Activated CD8-positive, alpha-beta T cell treated with anti-CD3 and anti-CD28 coated beads for 36 hours (primary cell): ENCODE measurements around the gene DEFB124. TPM values are rescaled to one million over a fixed set of nuclear protein-coding genes. Genes with fewer than 3 reads are reported as not detected.

Experiments
- ATAC-seq: fragments of 200-7000 bp; cut with Tn5 transposase; one replicate; pipeline ENCODE4 v1.10.0; 2021; ENCODE audit warnings: mild to moderate bottlenecking, moderate library complexity
- CTCF ChIA-PET: fragments of 350-600 bp; sonication (Branson Sonifier 250); formaldehyde crosslinking; loops from one replicate; lab custom pipeline; 2021; ENCODE audit warnings: antibody characterized with exemption; lab: Charles Lee
- POLR2A ChIA-PET: fragments of 350-600 bp; sonication (Branson Sonifier 250); formaldehyde crosslinking; loops from one replicate; lab custom pipeline; 2021; ENCODE audit warnings: antibody characterized with exemption; lab: Charles Lee
- DNase-seq: peaks from one replicate; pipeline ENCODE4 v3.0.0-alpha.2; 2020
- H3K27ac Mint-ChIP-seq: one replicate; pipeline ENCODE4 v1.8.0; 2021; ENCODE audit warnings: mild to moderate bottlenecking, mixed read lengths
- H3K27me3 Mint-ChIP-seq: one replicate; pipeline ENCODE4 v1.8.0; 2021; ENCODE audit warnings: mixed read lengths
- H3K36me3 Mint-ChIP-seq: one replicate; pipeline ENCODE4 v1.8.0; 2021; ENCODE audit warnings: low read depth, mixed read lengths
- H3K4me1 Mint-ChIP-seq: one replicate; pipeline ENCODE4 v1.8.0; 2021; ENCODE audit warnings: low read depth, mixed read lengths
- H3K4me3 Mint-ChIP-seq: one replicate; pipeline ENCODE4 v1.8.0; 2021; ENCODE audit warnings: mild to moderate bottlenecking, moderate library complexity, mixed read lengths
- H3K9me3 Mint-ChIP-seq: one replicate; pipeline ENCODE4 v1.8.0; 2021; ENCODE audit warnings: mixed read lengths
- CTCF ChIP-seq: fragments of 200-600 bp; IDR thresholded peaks from one replicate; pipeline ENCODE4 v1.8.0; 2022; ENCODE audit warnings: antibody characterized with exemption, mild to moderate bottlenecking
- intact Hi-C: fragments of 100-400 bp; cut with micrococcal nuclease; formaldehyde crosslinking; loops from one replicate; pipeline ENCODE4 v1.10.0; 2022
- total RNA-seq, 2 experiments: library from RNA; stranded (reverse); gene quantifications; one replicate each; pipeline ENCODE4 v1.2.3, GENCODE V29; 2021

Gene DEFB124
- total RNA-seq, 2 experiments from 2014 or later = not detected

GRCh38 chr20:31516651-31517050 lies 41.7 kb upstream of the DEFB124 start:
- TF ChIP-seq CTCF = no peak
- DNase-seq (peak; percentile 49), ATAC-seq (peak; percentile 36)
- ChIA-PET CTCF (interaction anchor here (1.2 to 4.1 kb wide), 2 partner anchors 14 to 96 kb away, joined by 5 to 12 read pairs; no protein-coding TSS in a partner anchor), POLR2A (interaction anchor here (0.9 to 1.1 kb wide), 2 partner anchors 11 to 30 kb away, joined by 3 to 4 read pairs; a partner anchor contains a TSS)
- Mint-ChIP-seq H3K4me1 (peaks cover 24% of the 10 kb centered on the region), H3K27ac (no peak overlapping the region), H3K36me3 (peaks cover 10% of the 10 kb centered on the region), H3K9me3 (no peaks in the 10 kb centered on the region), H3K4me3 (no peak overlapping the region), H3K27me3 (no peaks in the 10 kb centered on the region)
- intact Hi-C loops = no loop called here

GRCh38 chr20:31516166-31516565 lies 41.2 kb upstream of the DEFB124 start:
- ATAC-seq (no peak), DNase-seq (no peak)
- POLR2A ChIA-PET = interaction anchor here (0.6 to 1.1 kb wide), 3 partner anchors 10 to 31 kb away, joined by 3 to 4 read pairs (median 3); a partner anchor contains a TSS
- no peaks in the 10 kb centered on the region for H3K9me3 Mint-ChIP-seq
- CTCF ChIA-PET = interaction anchor here (0.8 to 4.1 kb wide), 4 partner anchors 13 to 96 kb away, joined by 3 to 12 read pairs (median 4); no protein-coding TSS in a partner anchor
- no peak overlapping the region for H3K27ac Mint-ChIP-seq
- intact Hi-C loops = no loop called here
- peaks cover 22% of the 10 kb centered on the region for H3K4me1 Mint-ChIP-seq
- H3K27me3 Mint-ChIP-seq = no peaks in the 10 kb centered on the region
- no peak for TF ChIP-seq CTCF
- no peak overlapping the region for H3K4me3 Mint-ChIP-seq
- peaks cover 10% of the 10 kb centered on the region for H3K36me3 Mint-ChIP-seq

GRCh38 chr20:31515775-31516107 lies 40.8 kb upstream of the DEFB124 start:
- H3K4me3 Mint-ChIP-seq = no peak overlapping the region
- intact Hi-C loops = no loop called here
- H3K4me1 Mint-ChIP-seq = peaks cover 19% of the 10 kb centered on the region
- no peak overlapping the region for H3K27ac Mint-ChIP-seq
- H3K36me3 Mint-ChIP-seq = peaks cover 8% of the 10 kb centered on the region
- H3K9me3 Mint-ChIP-seq = no peaks in the 10 kb centered on the region
- ChIA-PET CTCF (interaction anchor here (0.8 to 4.1 kb wide), 5 partner anchors 13 to 98 kb away, joined by 3 to 12 read pairs (median 5); no protein-coding TSS in a partner anchor), POLR2A (interaction anchor here (0.6 to 1.1 kb wide), 3 partner anchors 10 to 31 kb away, joined by 3 to 4 read pairs (median 3); a partner anchor contains a TSS)
- TF ChIP-seq CTCF = no peak
- no peak for ATAC-seq
- no peaks in the 10 kb centered on the region for H3K27me3 Mint-ChIP-seq
- DNase-seq = peak; percentile 11

- DNase-seq (no peak), ATAC-seq (no peak)
- intact Hi-C loops = no loop called here
- H3K9me3 Mint-ChIP-seq = no peaks in the 10 kb centered on the region
- peaks cover 5% of the 10 kb centered on the region for H3K36me3 Mint-ChIP-seq
- CTCF ChIA-PET = interaction anchor here (0.9 to 4.1 kb wide), 3 partner anchors 12 to 98 kb away, joined by 3 to 12 read pairs (median 12); no protein-coding TSS in a partner anchor
- POLR2A ChIA-PET = interaction anchor here (1.1 kb wide), 1 partner anchor 12 kb away, joined by 3 read pairs; no protein-coding TSS in a partner anchor
- no peak overlapping the region for H3K27ac Mint-ChIP-seq
- peaks cover 15% of the 10 kb centered on the region for H3K4me1 Mint-ChIP-seq
- no peaks in the 10 kb centered on the region for H3K27me3 Mint-ChIP-seq
- no peak for TF ChIP-seq CTCF
- H3K4me3 Mint-ChIP-seq = no peak overlapping the region
These were observed 40.3 kb upstream of the DEFB124 start for GRCh38 chr20:31515072-31515774.
